WTC11 (cell line): ENCODE measurements around the gene BHMT2. TPM values are rescaled to one million over a fixed set of nuclear protein-coding genes. Genes with fewer than 3 reads are reported as not detected.

Experiments used
- ATAC-seq: fragments of 200-7000 bp; cut with Tn5 transposase; 2 replicates; pipeline ENCODE4 v1.10.0; 2021; ENCODE audit warnings: mild to moderate bottlenecking, moderate library complexity
- CTCF ChIA-PET: fragments of 300-600 bp; sonication (Branson Sonifier 250); formaldehyde crosslinking; loops from one replicate; lab custom pipeline; 2021; ENCODE audit warnings: antibody characterized with exemption; lab: Charles Lee
- POLR2A ChIA-PET: fragments of 350-600 bp; sonication (Branson Sonifier 250); formaldehyde crosslinking; loops from one replicate; lab custom pipeline; 2021; ENCODE audit warnings: antibody characterized with exemption; lab: Charles Lee
- DNase-seq: peaks from one replicate; pipeline ENCODE4 v3.0.0; 2021; ENCODE audit warnings: low spot score
- H3K27ac Mint-ChIP-seq: 2 replicates; pipeline ENCODE4 v1.8.0; 2021; ENCODE audit warnings: mixed read lengths
- H3K27me3 Mint-ChIP-seq: 2 replicates; pipeline ENCODE4 v1.8.0; 2021; ENCODE audit warnings: low read depth, mild to moderate bottlenecking, moderate library complexity, mixed read lengths
- H3K36me3 Mint-ChIP-seq: 2 replicates; pipeline ENCODE4 v1.8.0; 2021; ENCODE audit warnings: mixed read lengths
- H3K4me1 Mint-ChIP-seq: 2 replicates; pipeline ENCODE4 v1.8.0; 2022; ENCODE audit warnings: mixed read lengths
- H3K4me3 Mint-ChIP-seq: 2 replicates; pipeline ENCODE4 v1.8.0; 2021; ENCODE audit warnings: mild to moderate bottlenecking, moderate library complexity, mixed read lengths
- H3K9me3 Mint-ChIP-seq: 2 replicates; pipeline ENCODE4 v1.8.0; 2021; ENCODE audit warnings: mixed read lengths
- AFF4 ChIP-seq: sonication (generic); formaldehyde crosslinking; IDR thresholded peaks from 2 replicates; pipeline ENCODE4 v1.8.1; 2023; ENCODE audit warnings: mild to moderate bottlenecking, missing genetic modification reagents, borderline replicate concordance
- CREM ChIP-seq: sonication (generic); formaldehyde crosslinking; IDR thresholded peaks from 2 replicates; pipeline ENCODE4 v1.8.1; 2022; ENCODE audit warnings: mild to moderate bottlenecking, missing genetic modification reagents, moderate library complexity
- GRHL2 ChIP-seq: fragments of 250-450 bp; sonication (Bioruptor Pico); IDR thresholded peaks from 2 replicates; pipeline ENCODE4 v1.8.0; 2022; ENCODE audit warnings: mild to moderate bottlenecking, moderate library complexity; ENCODE audit not compliant: insufficient replicate concordance, severe bottlenecking
- JUN ChIP-seq: sonication (generic); formaldehyde crosslinking; IDR thresholded peaks from 2 replicates; pipeline ENCODE4 v1.8.0; 2023; ENCODE audit warnings: mild to moderate bottlenecking, missing genetic modification reagents
- MYBL2 ChIP-seq: sonication (generic); formaldehyde crosslinking; IDR thresholded peaks from 2 replicates; pipeline ENCODE4 v1.8.1; 2023; ENCODE audit warnings: mild to moderate bottlenecking, moderate library complexity, missing genetic modification reagents
- SOX15 ChIP-seq: fragments of 250-450 bp; sonication (Bioruptor Pico); IDR thresholded peaks from 2 replicates; pipeline ENCODE4 v1.9.0; 2021; ENCODE audit warnings: mild to moderate bottlenecking
- USF2 ChIP-seq: sonication (generic); formaldehyde crosslinking; IDR thresholded peaks from 2 replicates; pipeline ENCODE4 v1.8.1; 2023; ENCODE audit warnings: mild to moderate bottlenecking, missing genetic modification reagents, moderate library complexity
- ZNF232 ChIP-seq: sonication (generic); formaldehyde crosslinking; IDR thresholded peaks from 2 replicates; pipeline ENCODE4 v1.8.0; 2022; ENCODE audit warnings: mild to moderate bottlenecking, missing genetic modification reagents
- ZNF281 ChIP-seq: sonication (generic); formaldehyde crosslinking; IDR thresholded peaks from 2 replicates; pipeline ENCODE4 v1.8.0; 2023; ENCODE audit warnings: mild to moderate bottlenecking, missing genetic modification reagents
- total RNA-seq: library from RNA; stranded (reverse); gene quantifications from 3 replicates; pipeline ENCODE4 v1.2.3, GENCODE V29; 2021
- TF ChIP-seq, protein P1 (sequence below): fragments of 200-600 bp; IDR thresholded peaks from 2 replicates; pipeline ENCODE4 v1.8.0; 2022; ENCODE audit warnings: antibody characterized with exemption
- TF ChIP-seq, protein P2 (sequence below): sonication (generic); formaldehyde crosslinking; IDR thresholded peaks from 2 replicates; pipeline ENCODE4 v1.8.0; 2023; ENCODE audit warnings: missing genetic modification reagents, mild to moderate bottlenecking, borderline replicate concordance
- TF ChIP-seq, protein P3 (sequence below): sonication (generic); formaldehyde crosslinking; IDR thresholded peaks from 2 replicates; pipeline ENCODE4 v1.8.0; 2022; ENCODE audit warnings: mild to moderate bottlenecking, missing genetic modification reagents

BHMT2 gene
- total RNA-seq, 1 experiment from 2014 or later = 0.11 TPM

GRCh38 chr5:79025054-79025472 lies 44.5 kb upstream of the BHMT2 start:
- DNase-seq (peak; percentile 70), ATAC-seq (peak; percentile 53)
- Mint-ChIP-seq H3K4me3 (peak overlapping the region; percentile 55), H3K27ac (no peak overlapping the region), H3K9me3 (no peaks in the 10 kb centered on the region), H3K27me3 (no peaks in the 10 kb centered on the region; the same call in 1 of the 2 replicates), H3K4me1 (peaks cover 20% of the 10 kb centered on the region), H3K36me3 (no peaks in the 10 kb centered on the region)
- CTCF ChIA-PET = interaction anchor here (0.6 to 8.5 kb wide), 62 partner anchors 9 to 1058 kb away, joined by 3 to 358 read pairs (median 4); partner anchors contain the start of genes ARSB and BHMT
- POLR2A ChIA-PET = no interaction called here
- TF ChIP-seq JUN (CRISPR knock-in tag) = no peak
- TF ChIP-seq, protein P1, sequence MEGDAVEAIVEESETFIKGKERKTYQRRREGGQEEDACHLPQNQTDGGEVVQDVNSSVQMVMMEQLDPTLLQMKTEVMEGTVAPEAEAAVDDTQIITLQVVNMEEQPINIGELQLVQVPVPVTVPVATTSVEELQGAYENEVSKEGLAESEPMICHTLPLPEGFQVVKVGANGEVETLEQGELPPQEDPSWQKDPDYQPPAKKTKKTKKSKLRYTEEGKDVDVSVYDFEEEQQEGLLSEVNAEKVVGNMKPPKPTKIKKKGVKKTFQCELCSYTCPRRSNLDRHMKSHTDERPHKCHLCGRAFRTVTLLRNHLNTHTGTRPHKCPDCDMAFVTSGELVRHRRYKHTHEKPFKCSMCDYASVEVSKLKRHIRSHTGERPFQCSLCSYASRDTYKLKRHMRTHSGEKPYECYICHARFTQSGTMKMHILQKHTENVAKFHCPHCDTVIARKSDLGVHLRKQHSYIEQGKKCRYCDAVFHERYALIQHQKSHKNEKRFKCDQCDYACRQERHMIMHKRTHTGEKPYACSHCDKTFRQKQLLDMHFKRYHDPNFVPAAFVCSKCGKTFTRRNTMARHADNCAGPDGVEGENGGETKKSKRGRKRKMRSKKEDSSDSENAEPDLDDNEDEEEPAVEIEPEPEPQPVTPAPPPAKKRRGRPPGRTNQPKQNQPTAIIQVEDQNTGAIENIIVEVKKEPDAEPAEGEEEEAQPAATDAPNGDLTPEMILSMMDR = peak; percentile 96

- Mint-ChIP-seq H3K27ac (no peak overlapping the region), H3K4me1 (no peaks in the 10 kb centered on the region), H3K4me3 (no peak overlapping the region), H3K36me3 (no peaks in the 10 kb centered on the region), H3K9me3 (no peaks in the 10 kb centered on the region), H3K27me3 (no peaks in the 10 kb centered on the region; the same call in 1 of the 2 replicates)
- POLR2A ChIA-PET = no interaction called here
- CTCF ChIA-PET = interaction anchor here (2.7 kb wide), 1 partner anchor 102 kb away, joined by 12 read pairs; no protein-coding TSS in a partner anchor
- ATAC-seq = no peak
- DNase-seq = no peak
- TF ChIP-seq, protein P2, sequence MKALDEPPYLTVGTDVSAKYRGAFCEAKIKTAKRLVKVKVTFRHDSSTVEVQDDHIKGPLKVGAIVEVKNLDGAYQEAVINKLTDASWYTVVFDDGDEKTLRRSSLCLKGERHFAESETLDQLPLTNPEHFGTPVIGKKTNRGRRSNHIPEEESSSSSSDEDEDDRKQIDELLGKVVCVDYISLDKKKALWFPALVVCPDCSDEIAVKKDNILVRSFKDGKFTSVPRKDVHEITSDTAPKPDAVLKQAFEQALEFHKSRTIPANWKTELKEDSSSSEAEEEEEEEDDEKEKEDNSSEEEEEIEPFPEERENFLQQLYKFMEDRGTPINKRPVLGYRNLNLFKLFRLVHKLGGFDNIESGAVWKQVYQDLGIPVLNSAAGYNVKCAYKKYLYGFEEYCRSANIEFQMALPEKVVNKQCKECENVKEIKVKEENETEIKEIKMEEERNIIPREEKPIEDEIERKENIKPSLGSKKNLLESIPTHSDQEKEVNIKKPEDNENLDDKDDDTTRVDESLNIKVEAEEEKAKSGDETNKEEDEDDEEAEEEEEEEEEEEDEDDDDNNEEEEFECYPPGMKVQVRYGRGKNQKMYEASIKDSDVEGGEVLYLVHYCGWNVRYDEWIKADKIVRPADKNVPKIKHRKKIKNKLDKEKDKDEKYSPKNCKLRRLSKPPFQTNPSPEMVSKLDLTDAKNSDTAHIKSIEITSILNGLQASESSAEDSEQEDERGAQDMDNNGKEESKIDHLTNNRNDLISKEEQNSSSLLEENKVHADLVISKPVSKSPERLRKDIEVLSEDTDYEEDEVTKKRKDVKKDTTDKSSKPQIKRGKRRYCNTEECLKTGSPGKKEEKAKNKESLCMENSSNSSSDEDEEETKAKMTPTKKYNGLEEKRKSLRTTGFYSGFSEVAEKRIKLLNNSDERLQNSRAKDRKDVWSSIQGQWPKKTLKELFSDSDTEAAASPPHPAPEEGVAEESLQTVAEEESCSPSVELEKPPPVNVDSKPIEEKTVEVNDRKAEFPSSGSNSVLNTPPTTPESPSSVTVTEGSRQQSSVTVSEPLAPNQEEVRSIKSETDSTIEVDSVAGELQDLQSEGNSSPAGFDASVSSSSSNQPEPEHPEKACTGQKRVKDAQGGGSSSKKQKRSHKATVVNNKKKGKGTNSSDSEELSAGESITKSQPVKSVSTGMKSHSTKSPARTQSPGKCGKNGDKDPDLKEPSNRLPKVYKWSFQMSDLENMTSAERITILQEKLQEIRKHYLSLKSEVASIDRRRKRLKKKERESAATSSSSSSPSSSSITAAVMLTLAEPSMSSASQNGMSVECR (CRISPR knock-in tag) = no peak
- TF ChIP-seq, protein P1 = no peak
- TF ChIP-seq ZNF281 (no peak), SOX15 (CRISPR knock-in tag) (no peak), USF2 (CRISPR knock-in tag) (no peak), AFF4 (no peak), ZNF232 (CRISPR knock-in tag) (no peak), GRHL2 (CRISPR knock-in tag) (no peak), MYBL2 (CRISPR knock-in tag) (no peak), CREM (no peak)
- TF ChIP-seq, protein P3, sequence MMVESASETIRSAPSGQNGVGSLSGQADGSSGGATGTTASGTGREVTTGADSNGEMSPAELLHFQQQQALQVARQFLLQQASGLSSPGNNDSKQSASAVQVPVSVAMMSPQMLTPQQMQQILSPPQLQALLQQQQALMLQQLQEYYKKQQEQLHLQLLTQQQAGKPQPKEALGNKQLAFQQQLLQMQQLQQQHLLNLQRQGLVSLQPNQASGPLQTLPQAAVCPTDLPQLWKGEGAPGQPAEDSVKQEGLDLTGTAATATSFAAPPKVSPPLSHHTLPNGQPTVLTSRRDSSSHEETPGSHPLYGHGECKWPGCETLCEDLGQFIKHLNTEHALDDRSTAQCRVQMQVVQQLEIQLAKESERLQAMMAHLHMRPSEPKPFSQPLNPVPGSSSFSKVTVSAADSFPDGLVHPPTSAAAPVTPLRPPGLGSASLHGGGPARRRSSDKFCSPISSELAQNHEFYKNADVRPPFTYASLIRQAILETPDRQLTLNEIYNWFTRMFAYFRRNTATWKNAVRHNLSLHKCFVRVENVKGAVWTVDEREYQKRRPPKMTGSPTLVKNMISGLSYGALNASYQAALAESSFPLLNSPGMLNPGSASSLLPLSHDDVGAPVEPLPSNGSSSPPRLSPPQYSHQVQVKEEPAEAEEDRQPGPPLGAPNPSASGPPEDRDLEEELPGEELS (CRISPR knock-in tag) = no peak
These were observed 38.7 kb upstream of the BHMT2 start for GRCh38 chr5:79030663-79031484.
